ENCODE measurements around the gene CDH22.

DNA sequence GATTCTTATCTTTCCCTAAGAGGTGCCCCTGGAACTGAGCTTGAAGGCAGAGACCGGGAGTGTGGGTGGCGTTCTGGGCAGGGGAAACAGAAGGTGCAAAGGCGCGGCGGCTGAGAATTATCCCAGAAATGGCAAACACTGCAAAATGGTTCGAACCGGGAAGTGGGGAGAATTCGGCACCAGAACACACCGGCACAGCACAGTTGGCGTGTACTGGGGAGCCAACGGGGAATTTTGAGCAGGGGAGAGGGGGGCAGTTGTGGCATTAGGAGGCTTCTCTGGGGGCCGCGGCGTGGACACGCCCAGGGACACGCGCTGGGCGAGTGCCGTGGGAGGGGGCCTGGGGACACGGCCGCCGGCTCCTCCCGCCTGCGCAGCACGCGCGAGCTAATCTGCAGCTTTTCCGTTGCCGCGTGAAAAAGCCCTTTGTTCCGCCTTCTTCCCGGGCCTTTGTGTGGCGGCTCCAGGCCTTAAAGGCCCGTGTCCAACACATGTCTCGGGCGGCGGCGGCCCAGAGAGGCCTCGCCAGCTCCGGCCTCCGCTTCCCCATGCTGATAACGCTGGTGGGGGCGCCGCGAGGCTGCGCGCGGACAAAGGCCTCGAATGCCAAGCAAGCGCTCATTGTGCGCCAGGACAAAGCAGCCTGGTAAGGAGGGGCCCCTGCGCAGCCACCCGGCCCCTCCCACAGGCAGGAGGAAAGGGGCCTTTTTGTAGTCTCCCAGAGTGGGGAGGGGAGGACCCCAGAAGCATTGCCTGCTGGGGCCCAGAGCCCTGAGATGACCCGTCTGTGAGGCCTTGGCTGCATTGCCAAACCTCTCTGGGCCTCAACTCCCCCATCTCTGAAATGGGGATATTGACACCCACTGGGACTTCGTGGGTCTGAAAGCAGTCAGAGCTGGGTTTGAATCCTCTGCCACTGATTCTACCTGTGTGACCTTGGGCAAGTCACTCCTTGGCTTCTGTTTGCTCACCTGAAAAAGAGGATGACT is 107.4 kb downstream of the CDH22 start:
- TF ChIP-seq, protein P1, sequence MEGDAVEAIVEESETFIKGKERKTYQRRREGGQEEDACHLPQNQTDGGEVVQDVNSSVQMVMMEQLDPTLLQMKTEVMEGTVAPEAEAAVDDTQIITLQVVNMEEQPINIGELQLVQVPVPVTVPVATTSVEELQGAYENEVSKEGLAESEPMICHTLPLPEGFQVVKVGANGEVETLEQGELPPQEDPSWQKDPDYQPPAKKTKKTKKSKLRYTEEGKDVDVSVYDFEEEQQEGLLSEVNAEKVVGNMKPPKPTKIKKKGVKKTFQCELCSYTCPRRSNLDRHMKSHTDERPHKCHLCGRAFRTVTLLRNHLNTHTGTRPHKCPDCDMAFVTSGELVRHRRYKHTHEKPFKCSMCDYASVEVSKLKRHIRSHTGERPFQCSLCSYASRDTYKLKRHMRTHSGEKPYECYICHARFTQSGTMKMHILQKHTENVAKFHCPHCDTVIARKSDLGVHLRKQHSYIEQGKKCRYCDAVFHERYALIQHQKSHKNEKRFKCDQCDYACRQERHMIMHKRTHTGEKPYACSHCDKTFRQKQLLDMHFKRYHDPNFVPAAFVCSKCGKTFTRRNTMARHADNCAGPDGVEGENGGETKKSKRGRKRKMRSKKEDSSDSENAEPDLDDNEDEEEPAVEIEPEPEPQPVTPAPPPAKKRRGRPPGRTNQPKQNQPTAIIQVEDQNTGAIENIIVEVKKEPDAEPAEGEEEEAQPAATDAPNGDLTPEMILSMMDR (conservative IDR thresholded peaks at IDR 0.05), result no peak
- no peak for TF ChIP-seq ZFX (IDR thresholded peaks at IDR 0.05)

Data from C4-2B (cell line).